Lower lobe of right lung (tissue), 2 donors: Measurements from ENCODE around the gene CREBBP. TPM values are rescaled to one million over a fixed set of nuclear protein-coding genes. Genes with fewer than 3 reads are reported as not detected.

Experiments
- ATAC-seq, 2 donors: fragments of 200-7000 bp; cut with Tn5 transposase; one replicate each; pipeline ENCODE4 v1.9.1; 2020 to 2022; ENCODE audit warnings: mild to moderate bottlenecking in 2 of 2, moderate library complexity in 2 of 2
- DNase-seq: peaks from one replicate; pipeline ENCODE4 v3.0.0-alpha.2; 2020
- H3K27ac ChIP-seq: fragments of 200-600 bp; one replicate; pipeline ENCODE4 v1.8.0; 2022
- H3K27me3 ChIP-seq: fragments of 200-600 bp; one replicate; pipeline ENCODE4 v1.8.0; 2022; ENCODE audit warnings: low read depth
- H3K36me3 ChIP-seq: fragments of 200-600 bp; one replicate; pipeline ENCODE4 v1.8.0; 2022; ENCODE audit warnings: mild to moderate bottlenecking
- H3K4me1 ChIP-seq: fragments of 200-600 bp; one replicate; pipeline ENCODE4 v1.8.0; 2022
- H3K4me3 ChIP-seq: fragments of 200-600 bp; one replicate; pipeline ENCODE4 v1.8.0; 2022; ENCODE audit warnings: mild to moderate bottlenecking
- H3K9me3 ChIP-seq: fragments of 200-600 bp; one replicate; pipeline ENCODE4 v1.8.0; 2022
- intact Hi-C: fragments of 100-400 bp; cut with DNase I; formaldehyde crosslinking; loops from one replicate; pipeline ENCODE4 v1.11.0; 2022
- total RNA-seq: library from RNA; stranded (reverse); fragmentation: NEBNext Ultra II Directional; extraction: Animal tissue kit (Norgen Biotek cat#: 25700); gene quantifications from one replicate; pipeline ENCODE4 v1.2.1, GENCODE V29; 2021
- TF ChIP-seq, protein P1 (sequence below): fragments of 200-600 bp; IDR thresholded peaks from one replicate; pipeline ENCODE4 v1.8.0; 2022; ENCODE audit warnings: antibody characterized with exemption, mild to moderate bottlenecking
- donor health status: DM: no; HTN: yes; CAD: no; lungs with severe emphysema.

CREBBP gene
- total RNA-seq, 1 donor from 2014 or later = 78.3 TPM

DNA sequence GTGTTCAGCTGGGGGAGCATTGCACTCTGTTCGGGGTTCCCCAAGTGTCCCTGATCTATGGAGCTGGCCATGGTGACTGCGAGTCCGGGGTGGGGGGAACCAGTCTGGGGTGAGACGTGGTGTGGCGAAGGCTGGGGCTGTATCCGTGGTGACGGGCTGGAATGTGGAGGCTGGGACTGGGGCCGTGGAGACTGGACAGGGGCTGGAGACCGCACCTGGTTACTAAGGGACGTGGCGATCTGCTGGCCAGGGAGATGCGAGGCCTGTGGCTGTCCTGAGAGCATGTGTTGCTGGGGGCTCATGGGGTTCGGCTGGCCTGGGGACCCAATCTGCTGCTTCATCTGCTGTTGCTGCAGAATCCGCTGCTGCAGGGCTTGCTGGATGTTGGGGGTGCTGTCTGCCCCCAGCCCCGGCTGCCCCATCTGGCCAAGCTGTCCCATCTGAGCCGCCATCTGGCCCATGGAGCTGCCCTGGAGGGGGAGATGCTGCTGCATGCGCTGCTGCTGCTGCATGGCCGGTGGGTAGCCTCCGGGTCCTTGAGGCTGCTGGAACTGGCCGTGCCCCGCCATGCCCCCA is 152.6 kb downstream of the CREBBP start:
- Histone ChIP-seq H3K9me3 (no peaks in the 10 kb centered on the region), H3K4me3 (no peak overlapping the region), H3K36me3 (peaks cover 68% of the 10 kb centered on the region), H3K4me1 (no peaks in the 10 kb centered on the region), H3K27ac (no peak overlapping the region), H3K27me3 (no peaks in the 10 kb centered on the region)
- DNase-seq = no peak
- TF ChIP-seq, protein P1, sequence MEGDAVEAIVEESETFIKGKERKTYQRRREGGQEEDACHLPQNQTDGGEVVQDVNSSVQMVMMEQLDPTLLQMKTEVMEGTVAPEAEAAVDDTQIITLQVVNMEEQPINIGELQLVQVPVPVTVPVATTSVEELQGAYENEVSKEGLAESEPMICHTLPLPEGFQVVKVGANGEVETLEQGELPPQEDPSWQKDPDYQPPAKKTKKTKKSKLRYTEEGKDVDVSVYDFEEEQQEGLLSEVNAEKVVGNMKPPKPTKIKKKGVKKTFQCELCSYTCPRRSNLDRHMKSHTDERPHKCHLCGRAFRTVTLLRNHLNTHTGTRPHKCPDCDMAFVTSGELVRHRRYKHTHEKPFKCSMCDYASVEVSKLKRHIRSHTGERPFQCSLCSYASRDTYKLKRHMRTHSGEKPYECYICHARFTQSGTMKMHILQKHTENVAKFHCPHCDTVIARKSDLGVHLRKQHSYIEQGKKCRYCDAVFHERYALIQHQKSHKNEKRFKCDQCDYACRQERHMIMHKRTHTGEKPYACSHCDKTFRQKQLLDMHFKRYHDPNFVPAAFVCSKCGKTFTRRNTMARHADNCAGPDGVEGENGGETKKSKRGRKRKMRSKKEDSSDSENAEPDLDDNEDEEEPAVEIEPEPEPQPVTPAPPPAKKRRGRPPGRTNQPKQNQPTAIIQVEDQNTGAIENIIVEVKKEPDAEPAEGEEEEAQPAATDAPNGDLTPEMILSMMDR = no peak
- intact Hi-C loops = no loop called here
- ATAC-seq = no peak

- TF ChIP-seq, protein P1 = no peak
- Histone ChIP-seq H3K27ac (no peak overlapping the region), H3K36me3 (peaks cover 51% of the 10 kb centered on the region), H3K27me3 (no peaks in the 10 kb centered on the region), H3K9me3 (no peaks in the 10 kb centered on the region), H3K4me3 (no peak overlapping the region), H3K4me1 (no peaks in the 10 kb centered on the region)
- DNase-seq = no peak
- intact Hi-C loops = no loop called here
- ATAC-seq = no peak
Measured at GRCh38 chr16:3726021-3726687, 154.4 kb downstream of the CREBBP start.

DNA sequence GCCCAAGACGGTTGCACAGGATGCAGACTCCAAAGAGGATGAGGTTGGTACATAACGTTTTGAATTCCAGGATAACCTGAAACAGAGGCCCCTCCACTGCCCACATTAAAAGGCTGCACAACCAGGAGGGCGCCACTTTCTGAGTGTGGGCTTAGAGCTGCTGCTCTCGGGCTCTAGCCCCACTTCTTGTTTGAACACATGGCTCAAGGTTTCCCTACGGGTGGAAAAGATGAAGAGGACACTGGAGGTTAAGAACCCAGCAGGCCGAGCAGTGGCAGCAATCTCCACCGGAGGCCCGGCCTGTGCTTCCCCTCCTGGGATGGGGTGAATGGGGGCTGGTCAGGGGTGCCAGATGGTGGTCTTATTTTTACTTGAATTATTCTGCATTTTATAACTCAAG is 155.2 kb downstream of the CREBBP start:
- TF ChIP-seq, protein P1 = no peak
- ATAC-seq = no peak
- Histone ChIP-seq H3K36me3 (peaks cover 42% of the 10 kb centered on the region), H3K27me3 (no peaks in the 10 kb centered on the region), H3K4me3 (no peak overlapping the region), H3K9me3 (no peaks in the 10 kb centered on the region), H3K4me1 (no peaks in the 10 kb centered on the region), H3K27ac (no peak overlapping the region)
- no peak for DNase-seq
- intact Hi-C loops = no loop called here

DNA sequence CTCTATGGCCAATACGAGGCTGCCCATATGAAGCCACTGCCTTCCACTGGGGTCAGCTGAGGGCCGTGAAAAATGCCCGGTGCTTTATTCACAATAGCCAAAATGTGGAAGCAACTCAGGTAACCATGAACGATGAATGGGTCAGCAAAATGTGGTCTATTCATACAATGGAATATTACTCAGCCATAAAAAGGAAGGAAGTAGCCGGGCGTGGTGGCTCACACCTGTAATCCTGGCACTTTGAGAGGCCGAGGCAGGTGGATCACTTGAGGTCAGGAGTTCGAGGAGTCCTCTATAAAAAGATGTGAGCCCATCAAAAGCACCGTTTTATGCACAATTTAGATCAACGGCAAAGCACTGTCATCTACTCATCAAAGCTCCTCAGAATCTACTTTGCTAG is 158.0 kb downstream of the CREBBP start:
- TF ChIP-seq, protein P1 = no peak
- intact Hi-C loops = no loop called here
- H3K4me3 ChIP-seq = no peak overlapping the region
- H3K36me3 ChIP-seq = peaks cover 15% of the 10 kb centered on the region
- DNase-seq (no peak), ATAC-seq (no peak)
- H3K4me1 ChIP-seq = peaks cover 8% of the 10 kb centered on the region
- no peak overlapping the region for H3K27ac ChIP-seq
- H3K27me3 ChIP-seq = no peaks in the 10 kb centered on the region
- H3K9me3 ChIP-seq = no peaks in the 10 kb centered on the region

GRCh38 chr16:3720418-3720817 is 160.1 kb downstream of the CREBBP start:
- Histone ChIP-seq H3K27me3 (no peaks in the 10 kb centered on the region), H3K27ac (no peak overlapping the region), H3K4me3 (no peak overlapping the region), H3K9me3 (no peaks in the 10 kb centered on the region), H3K4me1 (peaks cover 17% of the 10 kb centered on the region), H3K36me3 (no peaks in the 10 kb centered on the region)
- no peak for ATAC-seq
- intact Hi-C loops = no loop called here
- no peak for DNase-seq
- TF ChIP-seq, protein P1 = no peak
